Stimulated activated naive CD4-positive, alpha-beta T cell (primary cell): ENCODE results near the gene KIAA1958.

Experiments
- DNase-seq, 6 experiments: peaks; one replicate each; lab custom pipeline; 2025; lab: John Stamatoyannopoulos, UW

Gene KIAA1958

DNA sequence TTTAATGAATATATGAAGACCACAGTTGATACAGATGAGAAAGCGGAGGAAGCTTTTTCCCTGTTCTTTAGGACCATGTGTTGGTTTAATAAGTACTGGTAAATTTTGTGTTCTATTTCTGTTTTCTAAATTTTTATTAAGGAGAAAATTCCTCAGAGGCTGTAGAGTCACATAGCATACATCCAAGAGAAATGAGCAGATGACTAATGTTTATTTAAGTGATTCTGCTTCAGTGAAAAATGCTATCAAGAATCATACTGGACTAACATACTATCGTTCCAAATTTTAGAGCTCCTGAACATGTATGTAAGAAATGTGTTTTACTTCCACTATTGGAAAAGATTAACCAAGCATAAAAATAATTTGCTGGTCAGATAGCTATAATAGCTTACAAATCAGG lies 115.0 kb downstream of the KIAA1958 start:
- no peak for DNase-seq

GRCh38 chr9:112604790-112605189 lies 118.2 kb downstream of the KIAA1958 start:
- no peak for DNase-seq

GRCh38 chr9:112605518-112605917 lies 118.9 kb downstream of the KIAA1958 start:
- no peak for DNase-seq

GRCh38 chr9:112605963-112606699 lies 119.5 kb downstream of the KIAA1958 start:
- DNase-seq: no peak

- DNase-seq: no peak
Observed at GRCh38 chr9:112608851-112609250, 122.2 kb downstream of the KIAA1958 start.

DNA sequence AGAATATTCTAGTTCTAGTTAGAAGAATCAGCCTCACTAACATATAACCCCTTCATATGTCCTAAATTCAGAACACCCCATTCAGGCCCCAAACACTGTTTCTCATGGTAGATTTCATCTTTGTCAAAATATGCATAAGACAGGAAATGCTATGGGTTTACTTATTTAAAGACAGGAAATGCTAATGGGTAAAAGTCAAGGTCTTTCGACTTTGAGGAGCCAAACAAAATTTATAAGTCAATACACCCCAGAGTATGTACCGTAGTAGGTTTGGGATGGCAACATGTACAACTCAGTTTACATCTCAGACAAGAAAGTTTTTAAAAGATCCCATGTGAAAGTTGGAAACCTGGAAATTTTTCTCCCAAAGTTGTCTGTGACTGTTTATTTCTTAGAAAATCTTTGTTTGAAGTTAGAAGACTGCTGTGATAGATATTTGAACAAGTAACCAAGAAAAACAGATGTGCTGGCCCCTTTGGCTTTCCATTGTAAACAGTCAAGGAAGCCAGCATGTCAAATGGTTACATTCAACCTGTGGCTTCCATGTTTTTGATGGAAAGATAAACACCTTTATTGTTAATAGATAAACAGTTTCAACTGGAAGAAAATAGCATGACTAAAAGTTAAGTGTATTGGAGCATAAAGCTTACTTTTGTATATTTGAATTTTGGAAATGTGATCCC lies 129.1 kb downstream of the KIAA1958 start:
- no peak for DNase-seq

DNA sequence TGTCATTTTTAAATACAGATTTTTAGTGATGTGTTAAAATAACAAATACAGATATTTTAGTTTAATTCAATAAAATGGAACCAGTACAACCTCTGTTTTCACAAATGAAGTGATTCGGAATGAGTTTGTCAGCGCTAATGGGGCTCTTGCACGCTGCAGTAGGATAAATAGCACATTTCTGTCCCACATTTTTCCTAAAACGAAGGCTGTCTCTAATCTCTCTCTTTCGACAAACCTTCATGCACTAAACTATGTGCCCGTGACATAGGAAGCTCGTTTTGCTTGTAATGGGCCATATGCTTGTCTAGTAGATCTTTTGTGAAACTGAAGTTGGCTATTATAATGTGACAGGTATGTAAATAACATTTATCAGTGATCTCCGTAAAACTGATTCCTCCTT lies 130.7 kb downstream of the KIAA1958 start:
- no peak for DNase-seq

DNA sequence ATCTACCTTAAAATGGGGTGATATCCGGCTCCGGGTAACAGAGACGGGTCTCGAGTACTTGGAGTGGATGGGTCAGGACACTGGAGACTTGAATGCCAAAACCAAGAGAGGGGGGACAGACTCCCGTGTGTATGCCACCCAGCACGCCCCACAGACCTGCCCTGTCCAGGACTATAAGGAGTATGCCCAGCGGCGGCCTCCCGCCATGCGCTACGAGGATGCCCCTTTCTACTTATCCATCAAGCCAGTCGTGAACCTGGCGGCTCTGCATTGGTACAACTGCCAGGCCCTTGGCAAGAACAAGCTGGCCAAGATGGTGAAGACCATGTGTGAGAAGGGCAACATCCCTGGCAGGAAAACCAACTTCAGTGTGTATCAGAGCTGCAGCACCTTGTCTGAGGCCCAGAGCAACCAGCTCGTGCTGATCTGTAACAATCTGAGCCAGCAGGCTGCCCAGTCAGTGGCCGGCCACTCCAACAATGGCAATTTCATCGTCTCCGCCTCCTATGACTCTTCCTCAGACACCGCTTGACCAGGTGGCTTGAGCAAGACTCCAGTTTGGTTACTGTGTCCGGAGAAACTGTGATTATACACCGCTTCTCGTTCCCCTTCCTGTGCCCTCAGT lies 131.9 kb downstream of the KIAA1958 start:
- no peak for DNase-seq

DNA sequence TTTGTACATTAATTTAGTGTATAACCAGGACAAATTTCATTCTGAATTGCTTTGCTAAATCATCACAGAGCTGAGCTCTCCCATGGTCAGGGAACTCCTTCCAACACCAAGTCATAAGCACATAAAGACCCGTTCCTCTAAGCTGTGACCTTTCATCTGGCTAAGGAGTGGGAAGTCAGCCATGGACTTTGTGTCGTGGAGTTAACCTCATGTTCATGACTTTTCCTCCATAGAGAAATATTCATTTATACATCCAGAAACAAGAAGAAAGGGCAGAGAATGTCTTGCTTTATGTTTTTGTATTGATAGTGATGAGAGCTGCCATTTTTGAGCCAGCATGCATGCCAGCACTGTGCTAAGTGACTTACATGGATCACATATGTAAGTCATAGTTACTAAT lies 133.8 kb downstream of the KIAA1958 start:
- DNase-seq: no peak

DNA sequence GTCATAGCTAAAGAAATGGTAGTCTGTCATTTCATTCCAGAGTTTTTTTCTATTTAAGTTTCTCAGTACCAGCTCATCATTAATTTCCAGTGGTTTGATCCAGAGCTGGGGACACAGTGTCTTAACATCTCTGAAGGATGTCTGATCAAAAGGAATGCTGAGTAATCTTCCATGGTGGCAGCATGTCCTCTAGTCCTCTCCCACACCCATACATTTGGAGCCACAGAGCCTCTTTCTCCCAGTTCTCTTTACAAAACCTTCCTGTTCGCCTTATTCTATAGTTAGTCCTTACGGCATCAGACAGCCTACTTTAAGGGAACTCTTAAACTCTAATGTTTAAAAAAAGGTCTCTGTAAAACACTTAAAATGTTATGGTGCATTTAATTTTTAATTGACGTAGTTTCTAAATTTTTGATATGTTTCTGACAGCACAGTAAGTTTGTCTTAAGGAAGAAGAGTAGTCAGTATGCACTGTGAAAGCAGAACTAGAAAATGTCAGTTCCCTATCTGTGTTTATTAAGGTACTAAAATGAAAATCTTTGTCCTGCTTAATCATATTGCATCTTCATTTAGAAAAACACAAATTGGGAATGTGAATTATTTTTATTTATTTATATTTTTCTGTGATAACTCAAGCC lies 134.5 kb downstream of the KIAA1958 start:
- DNase-seq: no peak

GRCh38 chr9:112623198-112623597 lies 136.6 kb downstream of the KIAA1958 start:
- no peak for DNase-seq

GRCh38 chr9:112624711-112625707 lies 138.4 kb downstream of the KIAA1958 start:
- no peak for DNase-seq

GRCh38 chr9:112629671-112630485 lies 143.3 kb downstream of the KIAA1958 start:
- DNase-seq: no peak

DNA sequence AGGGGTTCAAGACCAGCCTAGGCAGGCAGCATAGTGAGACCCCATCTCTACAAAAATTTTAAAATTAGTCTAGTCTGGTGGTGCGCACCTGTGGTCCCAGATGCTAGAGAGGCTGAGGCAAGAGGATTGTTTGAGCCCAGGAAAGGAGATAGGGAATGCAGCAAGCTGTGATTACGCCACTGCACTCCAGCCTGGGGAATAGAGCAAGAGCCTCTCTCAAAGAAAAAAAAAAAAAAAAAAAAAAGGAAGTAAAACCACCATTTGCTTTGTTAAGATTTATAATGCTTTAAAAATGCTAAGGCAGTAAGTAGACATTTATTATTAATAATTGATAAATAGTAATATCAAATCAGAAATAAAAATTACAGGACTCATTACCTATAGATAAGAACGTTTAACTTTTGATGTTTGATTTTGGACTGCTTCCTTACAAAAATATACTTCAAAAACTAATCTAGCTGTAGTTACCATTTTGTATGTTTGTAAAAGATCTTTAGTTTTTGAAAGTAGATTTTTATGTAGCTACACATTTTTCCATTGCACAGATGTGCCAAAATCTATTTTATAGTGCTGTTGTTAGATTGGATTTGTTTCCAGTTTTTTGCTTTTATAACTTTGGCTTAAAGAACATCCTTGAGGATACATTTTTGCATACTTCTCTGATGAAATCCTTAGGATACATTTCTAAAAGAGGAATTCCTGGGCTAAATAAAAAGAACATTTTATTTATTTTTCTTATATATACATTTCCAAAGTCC lies 144.9 kb downstream of the KIAA1958 start:
- no peak for DNase-seq

DNA sequence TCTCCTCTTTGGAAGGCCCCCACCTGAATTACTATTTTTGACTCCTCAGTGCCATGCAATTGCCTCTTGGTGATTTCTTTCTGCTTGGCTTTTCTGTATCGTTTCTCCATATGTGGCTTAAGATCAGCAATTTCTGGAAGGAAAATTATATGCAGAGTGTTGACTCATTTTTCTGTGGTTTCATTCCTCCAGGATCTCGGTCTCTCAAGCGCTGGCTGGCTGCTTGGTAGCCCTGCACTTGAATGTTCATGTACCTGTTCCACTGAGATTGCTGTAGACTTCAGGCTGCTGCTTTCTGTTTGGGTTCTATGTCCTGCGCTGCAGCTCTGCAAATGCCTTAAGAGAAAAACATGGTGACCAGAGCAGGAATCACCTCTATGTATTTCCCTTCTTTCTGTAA lies 153.7 kb downstream of the KIAA1958 start:
- DNase-seq: no peak

DNA sequence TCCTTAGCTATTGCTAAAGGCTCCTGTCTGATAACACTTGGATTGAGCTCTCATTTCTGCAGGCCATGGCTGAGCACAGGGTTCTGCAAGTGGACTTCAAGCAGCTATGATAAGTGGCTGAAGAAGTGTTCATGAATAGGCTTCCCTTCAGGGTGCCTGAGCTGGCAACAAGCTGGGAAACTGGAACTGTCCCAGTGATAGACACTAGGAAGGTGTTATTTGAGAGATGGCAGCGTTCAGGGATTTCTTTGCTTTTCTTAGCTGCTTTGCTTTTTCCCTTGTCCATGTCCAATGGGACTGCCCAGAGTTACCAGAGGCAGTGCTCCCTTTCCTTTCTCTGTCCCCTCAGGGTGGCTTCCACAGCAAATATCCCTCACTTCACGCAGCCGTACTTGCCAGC lies 155.5 kb downstream of the KIAA1958 start:
- no peak for DNase-seq

DNA sequence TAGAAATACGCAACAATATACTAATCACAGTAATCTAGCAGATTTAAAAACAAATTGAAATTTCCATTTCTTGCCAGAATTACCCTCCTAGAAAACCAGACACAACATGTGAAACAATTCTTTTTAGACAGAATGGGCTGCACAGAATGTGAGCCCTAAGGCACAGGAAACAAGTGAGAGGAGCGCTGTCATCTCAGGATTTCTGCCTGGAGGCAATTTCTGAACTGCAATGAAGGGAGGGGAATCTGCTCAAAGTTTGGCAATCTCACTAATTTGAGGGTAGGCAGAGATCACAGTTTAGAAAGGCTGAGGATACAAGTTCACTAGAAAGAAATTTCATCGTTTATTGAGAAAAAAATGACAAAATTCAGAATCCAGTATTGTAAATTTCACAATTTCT lies 161.0 kb downstream of the KIAA1958 start:
- DNase-seq: no peak

- no peak for DNase-seq
Observed at GRCh38 chr9:112648624-112649023, 162.0 kb downstream of the KIAA1958 start.

- DNase-seq: no peak
Observed at GRCh38 chr9:112654282-112654681, 167.7 kb downstream of the KIAA1958 start.

DNA sequence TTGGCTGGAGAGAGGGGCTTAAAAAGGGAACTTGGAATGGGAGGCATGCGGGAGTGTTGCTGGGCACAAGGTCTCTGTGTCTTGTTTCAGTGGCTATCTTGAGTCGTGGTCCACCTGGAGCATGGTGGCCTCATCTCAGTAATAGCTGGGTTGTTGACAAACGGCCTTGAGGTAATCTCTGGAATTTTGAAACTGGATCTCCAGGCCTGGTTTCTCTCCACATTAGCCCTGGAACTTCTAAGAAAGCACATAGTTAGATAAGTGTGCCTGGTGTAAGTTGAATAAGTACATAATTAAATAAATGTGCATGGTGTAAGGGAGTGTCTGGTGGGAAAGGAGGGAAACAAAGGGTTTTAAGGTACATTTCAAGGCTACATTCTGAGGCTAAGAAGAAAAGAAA lies 169.0 kb downstream of the KIAA1958 start:
- no peak for DNase-seq
